Memory B cell (primary cell): ENCODE results near the gene COG1.

Experiments used
- ATAC-seq: fragments of 150-1000 bp; cut with Tn5 transposase; 2 replicates; pipeline ENCODE4 v1.10.0; 2021; ENCODE audit warnings: low read depth, mild to moderate bottlenecking, moderate library complexity
- DNase-seq, 2 donors: peaks; one replicate each; pipeline ENCODE4 v3.0.0; 2022; ENCODE audit warnings: low spot score in 2 of 2
- H3K27ac Mint-ChIP-seq: one replicate; pipeline ENCODE4 v1.8.0; 2022; ENCODE audit warnings: mild to moderate bottlenecking, moderate library complexity, mixed read lengths
- H3K27me3 Mint-ChIP-seq: one replicate; pipeline ENCODE4 v1.8.0; 2022; ENCODE audit warnings: mixed read lengths
- H3K36me3 Mint-ChIP-seq: one replicate; pipeline ENCODE4 v1.8.0; 2022; ENCODE audit warnings: mild to moderate bottlenecking, mixed read lengths
- H3K4me1 Mint-ChIP-seq: one replicate; pipeline ENCODE4 v1.8.0; 2022; ENCODE audit warnings: mixed read lengths
- H3K4me3 Mint-ChIP-seq: one replicate; pipeline ENCODE4 v1.8.0; 2022; ENCODE audit warnings: mild to moderate bottlenecking, moderate library complexity, mixed read lengths
- H3K9me3 Mint-ChIP-seq: one replicate; pipeline ENCODE4 v1.8.0; 2022; ENCODE audit warnings: mixed read lengths

COG1 gene

DNA sequence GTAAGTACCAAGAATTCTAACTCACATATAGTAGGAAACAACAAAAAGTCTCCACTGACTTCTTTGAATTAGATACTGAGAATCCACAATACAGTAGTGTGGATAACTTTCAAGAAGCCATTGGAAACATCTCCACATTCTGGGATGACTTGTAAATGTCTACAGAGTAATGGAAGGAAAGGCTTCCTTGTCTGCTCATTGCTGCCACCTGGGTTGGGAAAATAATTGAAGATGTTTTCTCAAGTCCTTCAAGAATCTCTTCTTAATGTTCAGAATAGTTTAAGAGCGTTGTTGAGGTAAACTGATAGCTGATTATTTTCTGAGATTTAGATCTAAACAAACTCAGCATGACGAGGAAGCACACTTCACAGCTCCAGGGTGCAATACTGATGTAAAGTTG lies 54.9 kb downstream of the COG1 start:
- H3K27me3 Mint-ChIP-seq = no peaks in the 10 kb centered on the region
- H3K4me3 Mint-ChIP-seq = no peak overlapping the region
- no peaks in the 10 kb centered on the region for H3K4me1 Mint-ChIP-seq
- DNase-seq = no peak
- H3K36me3 Mint-ChIP-seq = peaks cover 9% of the 10 kb centered on the region
- no peak for ATAC-seq
- H3K27ac Mint-ChIP-seq = no peak overlapping the region
- H3K9me3 Mint-ChIP-seq = no peaks in the 10 kb centered on the region

- Mint-ChIP-seq H3K36me3 (peaks cover 9% of the 10 kb centered on the region), H3K4me1 (no peaks in the 10 kb centered on the region), H3K9me3 (no peaks in the 10 kb centered on the region), H3K4me3 (no peak overlapping the region), H3K27ac (no peak overlapping the region), H3K27me3 (no peaks in the 10 kb centered on the region)
- DNase-seq (no peak), ATAC-seq (no peak)
Observed at GRCh38 chr17:73248532-73248931, 55.7 kb downstream of the COG1 start.

DNA sequence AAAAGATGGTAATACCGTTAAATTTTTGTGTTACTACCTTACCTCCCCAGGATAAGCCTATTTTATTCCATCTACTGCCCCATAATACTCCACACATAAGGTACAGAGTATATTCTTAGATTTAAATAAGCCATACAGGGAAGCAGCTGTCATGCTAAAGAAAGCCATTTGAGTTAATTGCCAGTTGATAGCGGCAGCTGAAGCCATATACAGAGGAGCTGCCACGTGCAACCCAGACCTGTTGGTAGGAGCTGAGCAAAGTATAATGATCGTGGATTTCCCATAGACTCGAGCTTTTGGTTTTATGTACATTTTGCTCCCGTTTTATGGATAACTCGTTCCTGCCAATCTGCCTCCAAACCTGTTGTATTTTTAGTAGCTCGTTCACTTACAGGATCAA lies 56.8 kb downstream of the COG1 start:
- no peak for ATAC-seq
- H3K27me3 Mint-ChIP-seq = no peaks in the 10 kb centered on the region
- DNase-seq = no peak
- no peaks in the 10 kb centered on the region for H3K4me1 Mint-ChIP-seq
- no peaks in the 10 kb centered on the region for H3K9me3 Mint-ChIP-seq
- H3K36me3 Mint-ChIP-seq = peaks cover 9% of the 10 kb centered on the region
- H3K27ac Mint-ChIP-seq = no peak overlapping the region
- H3K4me3 Mint-ChIP-seq = no peak overlapping the region

DNA sequence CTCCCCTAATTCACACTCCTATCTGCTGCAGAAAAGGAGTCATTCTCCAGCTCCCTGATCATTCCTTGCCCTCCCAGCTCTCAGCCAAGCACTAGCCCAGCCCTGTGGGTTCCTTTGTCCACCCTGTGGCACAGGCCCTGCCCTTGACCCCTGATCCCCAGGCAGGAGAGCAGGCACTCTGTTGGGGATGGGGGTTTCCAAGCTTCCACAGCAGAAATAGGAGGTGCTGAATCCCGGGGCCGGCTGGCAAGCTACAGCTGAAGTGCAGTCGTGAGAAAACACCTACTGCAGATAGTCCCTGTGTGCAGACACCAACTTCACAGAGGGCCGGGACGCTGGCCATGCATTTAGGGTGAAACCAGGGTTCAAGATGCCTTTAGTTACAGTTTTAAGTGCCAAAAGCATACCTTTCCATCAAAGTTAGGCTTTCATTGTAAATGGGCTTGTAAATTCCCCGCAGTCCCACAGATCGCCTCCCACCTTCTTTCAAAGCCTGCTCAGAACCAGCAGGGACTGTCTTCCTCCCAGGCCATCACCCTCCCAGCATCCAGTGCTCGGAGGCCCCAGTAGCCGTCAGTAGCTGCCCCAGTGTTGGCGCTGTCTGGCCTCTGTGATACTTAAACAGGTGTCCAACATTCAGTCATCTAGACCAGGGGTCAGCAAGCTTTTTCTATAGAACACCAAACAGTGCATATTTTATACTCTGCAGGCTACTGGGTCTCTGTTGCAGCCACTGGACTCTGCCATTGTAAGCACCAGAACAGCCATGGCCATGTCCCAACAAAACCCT lies 58.2 kb downstream of the COG1 start:
- Mint-ChIP-seq H3K4me3 (no peak overlapping the region), H3K27ac (no peak overlapping the region), H3K4me1 (no peaks in the 10 kb centered on the region), H3K27me3 (no peaks in the 10 kb centered on the region), H3K36me3 (peaks cover 7% of the 10 kb centered on the region), H3K9me3 (no peaks in the 10 kb centered on the region)
- ATAC-seq = no peak
- DNase-seq = no peak

DNA sequence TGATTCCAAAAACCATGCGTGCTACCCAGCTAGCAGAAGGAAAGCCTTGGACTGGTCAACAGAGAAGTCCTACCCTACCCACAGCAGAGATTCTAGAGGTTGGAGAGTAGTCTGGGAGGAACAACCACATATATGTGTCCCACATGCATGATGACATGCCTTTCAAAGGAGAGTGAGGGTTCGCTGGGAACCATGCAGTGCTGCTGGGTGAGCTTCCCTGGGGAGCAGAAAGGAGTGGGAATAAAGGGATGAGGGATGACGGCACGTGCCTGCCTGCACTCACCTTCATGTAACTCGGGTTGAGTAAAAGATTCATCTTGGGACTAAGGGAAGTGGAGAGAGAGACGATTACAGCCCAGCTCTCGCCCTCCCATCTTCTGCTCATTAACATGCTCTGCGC lies 59.0 kb downstream of the COG1 start:
- Mint-ChIP-seq H3K9me3 (no peaks in the 10 kb centered on the region), H3K27me3 (no peaks in the 10 kb centered on the region), H3K4me3 (no peak overlapping the region), H3K27ac (no peak overlapping the region), H3K4me1 (no peaks in the 10 kb centered on the region), H3K36me3 (peaks cover 7% of the 10 kb centered on the region)
- ATAC-seq (no peak), DNase-seq (no peak)

- H3K4me1 Mint-ChIP-seq = no peaks in the 10 kb centered on the region
- peaks cover 3% of the 10 kb centered on the region for H3K27me3 Mint-ChIP-seq
- H3K9me3 Mint-ChIP-seq = no peaks in the 10 kb centered on the region
- H3K4me3 Mint-ChIP-seq = no peak overlapping the region
- no peaks in the 10 kb centered on the region for H3K36me3 Mint-ChIP-seq
- DNase-seq = peak; percentile 45 to 63
- peak; percentile 67 for ATAC-seq
- no peak overlapping the region for H3K27ac Mint-ChIP-seq
Observed at GRCh38 chr17:73255671-73256181, 62.9 kb downstream of the COG1 start.

- Mint-ChIP-seq H3K27ac (no peak overlapping the region), H3K27me3 (peaks cover 3% of the 10 kb centered on the region)
Observed at GRCh38 chr17:73256220-73256619, 63.4 kb downstream of the COG1 start.

DNA sequence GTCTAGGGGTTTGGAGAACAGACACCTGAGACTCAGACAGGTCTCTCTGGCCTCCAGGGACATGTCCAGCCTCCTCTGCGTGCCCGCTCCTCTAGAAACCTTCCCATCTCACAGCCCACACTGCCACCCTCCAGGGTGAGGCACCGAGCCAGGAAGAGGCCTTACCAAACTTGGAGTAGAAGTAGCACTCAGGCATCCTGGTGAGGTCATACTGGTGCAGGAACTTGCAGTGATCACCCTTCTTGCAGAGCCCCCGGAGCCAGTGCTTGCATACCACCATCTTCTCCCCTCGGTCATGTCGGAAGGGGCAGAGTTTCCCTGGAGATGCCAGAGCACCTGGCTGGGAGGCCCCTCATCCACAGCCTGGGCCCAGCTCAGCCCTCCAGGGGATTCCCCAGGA lies 64.7 kb downstream of the COG1 start:
- Mint-ChIP-seq H3K36me3 (no peaks in the 10 kb centered on the region), H3K4me3 (no peak overlapping the region), H3K9me3 (no peaks in the 10 kb centered on the region), H3K4me1 (no peaks in the 10 kb centered on the region), H3K27me3 (peaks cover 3% of the 10 kb centered on the region), H3K27ac (no peak overlapping the region)
- DNase-seq = no peak
- no peak for ATAC-seq

More at GRCh38 chr17:73256220-73256619, 63.4 kb downstream of the COG1 start:
- Mint-ChIP-seq H3K4me1 (no peaks in the 10 kb centered on the region), H3K4me3 (no peak overlapping the region), H3K36me3 (no peaks in the 10 kb centered on the region), H3K9me3 (no peaks in the 10 kb centered on the region)
- DNase-seq (peak in 1 of 2 donors; percentile 14), ATAC-seq (no peak)
